Jurkat, Clone E6-1 (cell line): ENCODE measurements around the gene CHST8.

Source experiments
- DNase-seq: peaks from one replicate; pipeline ENCODE4 v3.0.0-alpha.2; 2011; ENCODE audit warnings: low read depth, low spot score
- H3K4me3 ChIP-seq: 2 replicates; pipeline ENCODE4 v1.5.1; 2011; ENCODE audit warnings: mild to moderate bottlenecking, low read length, control low read depth, moderate library complexity

CHST8 gene

DNA sequence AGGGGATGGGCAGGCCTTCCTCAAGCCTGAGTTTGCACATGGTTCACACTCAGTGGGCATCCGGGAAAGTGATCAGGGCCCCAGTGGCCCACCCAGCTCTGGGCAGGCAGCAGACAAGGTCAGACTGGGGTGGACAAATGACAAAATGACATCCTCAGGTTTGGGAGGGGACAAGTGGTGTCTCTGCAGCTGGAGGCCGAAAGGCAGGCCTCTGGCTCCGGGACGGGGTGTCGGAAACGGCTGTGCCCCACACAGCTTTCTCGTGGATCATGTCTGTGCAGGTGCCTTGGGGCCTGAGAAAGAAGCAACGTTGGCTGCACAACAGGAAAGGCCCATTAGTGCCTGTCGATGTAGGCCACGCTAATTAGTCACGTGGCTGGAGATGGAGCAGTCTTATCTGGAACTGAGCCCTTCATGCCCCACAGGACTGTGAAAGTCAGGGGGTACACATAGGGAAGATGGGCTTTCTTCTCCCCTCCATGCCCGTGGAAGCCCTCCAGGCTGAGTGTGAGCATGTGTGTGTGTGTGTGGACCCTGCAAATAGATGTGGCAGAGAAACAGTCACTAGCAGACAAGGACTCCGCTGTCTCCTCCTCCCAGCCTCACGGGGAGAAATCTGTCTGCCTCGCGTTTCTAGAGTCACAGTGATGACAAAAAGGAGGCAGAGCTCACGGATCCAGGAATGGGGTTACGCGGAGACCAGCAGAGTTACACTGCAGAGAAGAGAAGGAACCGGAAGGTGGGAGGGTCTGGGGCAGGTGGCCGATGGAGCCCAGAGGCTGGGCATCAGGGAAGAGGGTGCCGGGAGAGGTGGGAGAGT, 44.2 kb downstream of the CHST8 start:
- no peak overlapping the region for H3K4me3 ChIP-seq
- no peak for DNase-seq

DNA sequence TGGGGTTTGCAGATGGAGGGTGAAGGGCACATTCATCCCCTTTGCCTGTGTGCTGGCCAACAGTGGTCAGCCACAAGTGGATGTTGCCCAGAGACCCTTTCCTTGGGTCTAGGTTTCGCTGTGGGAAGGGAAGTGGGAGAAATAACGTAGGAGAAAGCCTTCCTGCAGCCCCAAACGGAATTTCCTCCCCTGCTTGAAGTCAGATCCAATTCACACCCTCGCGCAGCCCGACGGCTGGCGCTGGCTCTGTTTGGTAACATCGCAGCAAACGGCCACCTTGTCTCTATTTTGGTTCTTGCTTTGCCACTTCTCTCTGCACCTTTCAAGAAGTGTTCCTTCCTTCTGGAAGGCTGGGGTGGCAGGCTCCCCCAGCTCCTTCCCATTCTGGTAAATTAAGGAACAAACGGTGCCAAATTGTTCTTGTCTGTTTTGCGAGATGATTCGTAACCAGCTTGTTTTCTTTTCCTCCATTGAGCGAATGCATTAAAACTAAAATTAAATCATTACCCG, 45.4 kb downstream of the CHST8 start:
- H3K4me3 ChIP-seq, result no peak overlapping the region

DNA sequence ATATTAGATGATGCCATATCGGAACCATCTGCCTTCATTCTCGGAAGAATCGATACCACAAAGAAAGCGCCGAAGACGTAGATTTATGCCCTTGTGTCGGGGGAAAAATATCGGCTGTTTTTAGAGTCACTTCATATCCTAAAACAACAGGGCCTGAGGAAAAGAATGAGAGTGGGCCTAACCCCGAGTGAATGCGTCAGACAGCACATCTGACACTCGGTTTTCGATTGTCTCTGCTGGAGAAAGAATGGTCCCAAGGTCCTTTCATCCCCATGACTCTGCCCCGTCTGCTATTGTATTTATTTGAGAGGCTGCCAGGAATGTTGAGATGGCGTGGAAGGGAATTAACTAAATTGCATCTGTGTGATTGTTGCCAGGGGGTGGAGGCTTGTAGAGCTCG, 46.1 kb downstream of the CHST8 start:
- no peak for DNase-seq
- H3K4me3 ChIP-seq, result no peak overlapping the region

More for the DNA sequence above, 45.4 kb downstream of the CHST8 start:
- DNase-seq, result no peak

DNA sequence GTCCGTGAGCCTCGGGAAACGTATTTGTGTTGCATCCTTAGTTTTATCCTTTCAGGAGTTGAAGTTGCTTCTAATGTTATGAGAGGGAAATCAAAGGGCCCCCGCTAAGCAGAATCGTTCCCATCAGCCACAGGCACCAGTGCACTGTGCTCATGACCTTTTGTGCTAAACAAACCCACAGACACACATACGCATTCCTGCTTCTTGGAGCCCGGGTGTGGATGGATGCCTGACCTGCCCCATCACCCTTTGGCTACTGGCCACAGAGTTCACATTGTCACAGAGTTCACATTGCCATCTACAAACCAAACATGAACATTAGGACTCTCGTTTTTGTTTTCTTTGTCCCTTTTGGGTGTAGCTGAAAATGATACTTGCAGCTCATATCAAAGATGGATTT, 47.2 kb downstream of the CHST8 start:
- no peak overlapping the region for H3K4me3 ChIP-seq

DNA sequence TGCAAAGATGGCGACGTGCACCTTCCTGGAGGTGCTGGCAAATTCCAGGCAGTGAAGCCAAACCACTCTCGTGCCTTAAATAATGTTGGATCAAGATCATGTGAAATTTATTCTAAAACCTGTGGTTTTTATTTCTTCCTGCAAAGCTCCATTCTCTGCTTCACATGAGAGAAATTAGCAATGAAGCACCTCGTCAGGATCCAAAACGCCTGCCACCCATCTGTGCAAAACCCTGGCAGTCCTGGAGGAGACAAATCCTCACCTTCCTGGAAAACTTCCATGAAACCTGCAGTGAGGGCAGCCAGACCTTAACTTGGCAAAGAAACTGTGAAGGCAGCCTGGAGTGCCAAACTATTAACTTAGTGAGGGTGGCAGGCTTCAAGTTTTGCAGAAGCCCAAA, 47.6 kb downstream of the CHST8 start:
- DNase-seq, result no peak
- no peak overlapping the region for H3K4me3 ChIP-seq

More for the DNA sequence above, 47.2 kb downstream of the CHST8 start:
- no peak for DNase-seq

DNA sequence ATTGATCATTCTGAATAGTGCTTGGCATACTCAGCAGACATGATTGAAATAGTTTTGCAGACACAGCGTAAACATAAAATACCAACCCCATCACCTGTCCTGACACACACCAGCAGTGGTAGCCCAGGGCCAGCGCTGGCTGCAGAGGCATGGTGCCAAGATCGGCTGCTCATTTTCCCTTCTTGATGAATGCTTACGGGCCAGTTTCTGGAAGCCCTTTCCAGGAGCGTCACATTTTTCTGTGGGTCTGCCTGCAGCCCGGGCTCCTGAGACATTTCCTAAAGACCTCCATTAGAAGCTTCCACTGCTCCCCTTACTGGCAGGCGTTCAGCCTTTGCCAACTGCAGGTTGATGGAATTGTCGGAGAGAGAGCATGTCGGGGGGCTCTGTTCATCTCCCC, 48.6 kb downstream of the CHST8 start:
- no peak for DNase-seq
- no peak overlapping the region for H3K4me3 ChIP-seq

DNA sequence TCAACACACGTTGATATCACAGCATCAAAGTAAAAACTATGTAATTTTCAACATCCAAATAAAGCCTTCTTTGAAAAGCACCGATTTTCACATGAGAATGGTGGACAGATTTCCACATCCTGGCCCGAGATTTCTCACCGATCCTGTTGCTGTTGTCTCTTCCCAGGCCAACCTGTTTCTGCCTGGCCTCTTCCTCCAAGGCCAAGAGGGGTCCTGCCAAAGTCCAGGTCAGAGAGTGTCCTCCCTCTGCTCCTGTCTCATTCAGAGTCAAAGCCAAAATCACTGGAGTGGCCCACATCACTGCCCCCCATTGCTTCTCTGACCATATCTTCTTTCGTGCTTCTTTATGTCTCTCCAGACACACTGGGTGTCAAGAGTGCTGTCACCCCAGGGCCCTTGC, 49.5 kb downstream of the CHST8 start:
- DNase-seq, result no peak
- no peak overlapping the region for H3K4me3 ChIP-seq

DNA sequence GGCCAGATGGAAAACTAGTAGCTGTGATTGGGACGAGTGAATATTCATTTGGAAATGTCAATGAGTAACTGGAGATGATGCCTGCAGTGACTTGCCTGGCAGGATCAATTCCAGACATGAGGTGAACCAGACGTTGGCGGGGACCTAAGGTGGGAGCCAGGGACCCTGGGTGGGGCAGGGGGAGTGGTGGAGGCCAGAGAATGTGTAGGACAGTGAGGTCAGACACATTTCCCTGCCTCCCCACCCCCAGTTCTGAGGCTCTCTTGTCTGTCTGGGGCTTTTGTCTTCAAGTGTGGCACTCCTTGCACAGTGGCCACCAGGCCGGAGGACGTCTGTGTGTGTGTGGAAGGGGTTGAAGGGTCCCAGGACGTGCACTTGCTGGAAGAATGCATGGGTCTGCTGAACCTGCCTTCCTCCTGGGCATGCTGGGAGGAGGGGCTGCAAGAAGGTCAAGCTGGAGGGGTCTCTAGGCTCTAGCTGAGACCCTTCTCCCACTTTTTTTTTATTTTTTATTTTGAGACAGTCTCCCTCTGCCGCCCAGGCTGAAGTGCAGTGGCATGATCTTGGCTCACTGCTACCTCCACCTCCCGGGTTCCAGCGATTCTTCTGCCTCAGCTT, 51.6 kb downstream of the CHST8 start:
- DNase-seq, result no peak
- no peak overlapping the region for H3K4me3 ChIP-seq

DNA sequence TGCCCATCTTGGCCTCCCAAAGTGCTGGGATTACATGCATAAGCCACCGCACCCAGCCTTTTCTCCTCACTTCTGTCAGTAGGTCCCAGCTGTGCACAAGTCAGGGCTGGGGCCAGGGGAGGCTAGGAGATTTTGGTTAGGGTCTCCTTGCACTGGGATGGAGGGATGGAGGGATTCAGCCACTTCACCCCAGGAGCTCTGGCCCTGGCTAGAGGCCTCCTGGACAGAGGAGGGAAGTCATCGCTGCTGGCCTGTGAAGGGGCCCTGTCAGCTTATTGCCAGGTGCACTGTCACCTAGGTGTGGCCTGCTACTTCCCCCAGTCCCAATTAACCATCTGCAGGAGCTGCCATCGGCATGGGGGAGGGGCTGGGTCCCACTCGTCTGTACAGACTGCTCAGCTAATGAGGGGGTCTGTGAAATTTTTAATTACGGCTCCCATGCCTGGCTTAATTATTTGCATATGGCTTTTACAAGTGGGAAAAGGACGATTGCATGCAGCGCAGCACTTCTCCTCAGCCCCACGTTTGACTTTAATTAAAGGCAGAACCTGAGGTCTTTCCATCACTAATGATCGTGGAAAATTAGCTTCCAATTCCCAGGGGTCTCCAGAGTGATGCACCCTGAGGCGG, 52.4 kb downstream of the CHST8 start:
- no peak overlapping the region for H3K4me3 ChIP-seq
- DNase-seq, result no peak

DNA sequence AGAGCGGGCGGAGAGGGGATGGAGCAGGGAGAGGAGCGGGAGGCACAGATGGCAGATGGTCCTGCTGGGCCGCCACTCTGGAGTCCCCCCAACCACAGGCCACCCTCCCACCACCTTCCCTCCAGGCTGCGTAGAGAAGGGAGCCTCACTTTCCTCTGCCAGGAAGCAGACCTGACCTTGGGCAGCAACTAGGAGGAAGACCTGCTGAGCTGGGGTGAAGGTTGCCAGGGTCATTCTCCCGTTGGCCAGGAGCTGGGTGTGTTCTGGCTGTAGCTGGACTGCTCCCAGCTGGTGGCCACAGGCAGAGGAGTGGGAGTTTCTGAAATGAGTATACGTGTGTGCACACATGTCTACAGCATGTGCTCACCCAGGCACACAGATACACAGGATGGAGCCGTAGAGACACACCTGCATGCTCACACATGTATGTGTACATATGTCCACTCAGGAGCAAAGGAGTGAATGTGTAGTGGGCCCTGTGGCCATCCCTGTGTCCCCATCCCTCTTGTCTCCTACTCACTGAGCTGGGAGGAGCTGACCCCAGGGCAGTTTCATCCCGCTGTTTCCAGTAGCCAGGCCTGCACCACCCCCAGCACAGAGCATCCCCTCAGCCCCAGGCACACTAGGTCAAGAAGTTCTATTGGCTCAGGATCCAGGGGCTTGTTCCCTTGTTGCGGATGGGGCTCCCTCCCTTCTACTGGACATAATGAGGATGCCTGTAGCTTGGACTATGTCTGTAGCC, 53.0 kb downstream of the CHST8 start:
- H3K4me3 ChIP-seq, result no peak overlapping the region
- DNase-seq, result no peak

DNA sequence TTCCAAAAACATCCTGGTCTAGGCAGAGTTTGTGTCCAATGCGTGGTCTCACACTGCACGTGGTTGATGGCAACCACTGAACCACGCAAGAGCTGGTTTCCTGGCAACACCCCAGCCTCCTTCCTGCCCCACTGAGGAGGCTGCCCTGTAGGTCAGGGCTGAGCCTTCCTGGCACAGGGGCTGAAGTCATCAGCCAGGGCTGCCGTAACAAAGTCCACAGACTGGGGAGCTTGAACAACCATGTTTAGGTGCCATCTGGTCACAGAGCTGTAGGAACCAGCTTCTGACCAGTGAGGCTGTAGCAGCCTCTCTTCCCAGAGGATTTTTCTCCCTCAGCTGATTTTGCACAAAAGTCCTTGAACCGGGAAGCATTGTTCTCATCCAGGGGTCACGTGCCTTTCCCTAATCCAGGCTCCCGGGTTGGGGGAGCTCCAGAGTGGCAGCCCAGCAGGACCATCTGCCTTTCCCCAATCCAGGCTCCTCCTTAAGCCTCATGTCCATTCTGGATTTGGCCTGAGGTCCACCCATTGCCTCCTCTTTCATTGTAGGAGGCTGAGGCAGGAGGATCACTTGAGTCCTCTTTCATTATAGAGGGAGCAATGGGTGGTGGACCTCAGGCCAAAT, 53.9 kb downstream of the CHST8 start:
- DNase-seq, result no peak

DNA sequence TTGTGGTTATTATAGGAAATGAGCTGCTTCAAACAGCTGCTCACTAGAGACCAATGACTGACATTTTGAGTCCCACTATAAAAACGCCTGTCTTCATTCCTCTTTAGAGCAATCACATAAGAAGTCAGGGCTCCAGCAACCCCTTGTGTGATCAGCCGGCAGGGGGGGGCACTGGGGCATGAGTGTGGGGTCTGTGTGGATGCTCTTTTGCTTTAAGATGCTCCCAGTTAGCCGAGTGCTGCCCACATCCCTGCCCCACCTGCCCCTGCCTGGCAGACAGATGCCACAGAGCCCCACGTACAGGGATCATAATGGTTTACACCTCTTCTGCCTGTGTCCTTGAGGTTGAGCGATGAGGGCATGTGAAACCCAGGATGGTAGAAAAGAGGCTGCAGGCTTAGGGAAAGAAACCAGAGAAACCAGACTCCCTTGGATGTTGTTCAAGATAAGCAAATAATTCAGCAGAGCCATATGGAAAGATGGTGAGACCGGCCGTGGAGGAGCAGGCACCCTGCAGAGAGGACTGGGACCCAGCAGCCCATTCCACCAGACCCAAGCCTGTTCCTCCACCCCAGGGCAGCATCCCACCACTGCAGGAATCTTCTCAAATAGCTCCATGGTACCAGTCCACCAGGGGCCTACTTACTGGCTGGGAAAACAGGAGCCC, 55.4 kb downstream of the CHST8 start:
- DNase-seq, result no peak
- H3K4me3 ChIP-seq, result no peak overlapping the region

More for the DNA sequence above, 53.9 kb downstream of the CHST8 start:
- no peak overlapping the region for H3K4me3 ChIP-seq

DNA sequence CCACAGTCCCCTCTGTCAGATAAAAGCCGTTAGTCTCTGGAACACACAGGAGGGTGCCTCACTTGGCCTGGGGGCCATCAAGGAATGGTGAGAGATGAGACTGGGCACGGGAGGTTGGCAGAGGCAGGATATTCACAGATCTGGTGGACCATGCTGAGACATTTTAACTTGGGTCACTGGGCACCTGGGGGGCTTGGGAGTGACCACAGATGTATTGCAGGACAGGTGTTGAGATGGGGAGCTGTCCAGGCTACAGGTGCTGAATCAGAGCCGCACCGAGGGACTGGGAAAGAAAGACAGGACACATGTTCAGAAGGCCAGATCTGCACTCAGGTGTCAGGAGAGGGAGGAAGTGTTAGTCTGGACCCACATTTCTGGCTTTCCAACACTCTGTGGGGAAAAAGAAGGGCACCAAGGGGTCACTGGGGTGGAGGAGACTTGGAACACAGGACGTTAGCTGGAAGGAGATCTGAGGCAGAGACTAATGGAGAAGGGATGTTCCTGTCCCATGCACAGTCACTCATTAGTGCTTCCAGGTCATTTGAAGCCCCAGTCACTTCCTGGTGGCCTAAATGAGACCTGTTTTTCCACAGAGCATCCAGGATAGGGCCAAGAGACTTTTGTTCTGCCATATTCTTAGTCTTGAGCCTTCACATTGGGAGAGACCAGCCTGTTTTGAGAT, 56.1 kb downstream of the CHST8 start:
- no peak for DNase-seq
- no peak overlapping the region for H3K4me3 ChIP-seq

DNA sequence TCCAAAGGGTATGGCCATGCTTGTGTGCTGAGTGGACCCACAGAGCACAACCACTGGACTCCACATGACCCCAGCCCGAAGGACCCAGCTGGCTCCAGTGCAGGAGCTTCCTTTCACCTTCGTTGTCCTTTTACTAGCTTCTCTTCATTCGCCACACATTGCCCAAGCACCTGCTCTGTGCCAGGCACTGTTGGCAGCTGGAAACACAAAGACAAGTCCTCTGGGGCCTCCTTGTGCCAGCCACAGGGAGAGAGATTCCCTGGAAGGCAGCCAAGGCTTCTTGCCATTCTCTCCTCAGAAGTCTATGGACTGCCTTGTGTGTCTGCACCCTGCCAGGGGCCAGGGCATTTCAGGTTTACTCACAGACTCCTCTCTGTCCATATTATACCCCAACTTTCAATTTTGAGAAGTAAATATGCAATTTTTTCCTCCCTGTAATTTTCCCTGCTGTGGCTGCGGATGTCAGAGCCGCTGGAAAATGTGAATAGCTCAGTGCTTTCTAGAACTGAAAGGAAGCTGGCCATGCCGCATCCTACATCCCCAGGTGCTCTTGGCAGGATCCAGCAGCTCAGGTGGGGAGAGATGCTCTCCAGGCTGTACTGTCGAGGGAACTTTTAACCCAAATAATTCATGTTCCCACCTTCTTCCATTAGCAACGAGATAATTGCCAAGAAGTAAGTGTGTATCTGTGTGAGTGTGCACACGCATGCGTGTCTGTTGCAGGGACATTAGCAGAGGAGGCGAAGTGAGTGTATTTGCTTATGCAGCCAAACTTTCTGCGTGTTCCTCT, 57.2 kb downstream of the CHST8 start:
- H3K4me3 ChIP-seq, result no peak overlapping the region
- no peak for DNase-seq

DNA sequence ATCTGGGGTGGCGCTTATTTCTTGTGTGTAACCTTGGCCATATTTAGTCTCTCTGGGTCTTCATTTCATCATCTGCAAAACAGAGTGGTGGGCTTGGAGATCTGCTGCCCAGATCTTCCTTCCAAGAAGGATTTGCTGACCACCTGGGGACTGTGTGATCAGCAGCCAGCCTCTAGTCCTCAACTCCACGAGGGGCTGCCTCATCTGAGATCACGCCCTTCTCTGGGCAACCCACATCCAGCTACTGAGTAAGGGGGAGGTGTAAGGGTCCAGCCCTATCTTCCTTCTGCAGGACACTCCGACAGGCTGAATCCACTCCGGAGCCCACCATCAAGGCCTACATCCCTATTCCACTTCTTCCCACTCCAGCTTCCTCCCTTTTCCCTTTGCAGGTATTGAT, 57.9 kb downstream of the CHST8 start:
- no peak overlapping the region for H3K4me3 ChIP-seq
- no peak for DNase-seq

DNA sequence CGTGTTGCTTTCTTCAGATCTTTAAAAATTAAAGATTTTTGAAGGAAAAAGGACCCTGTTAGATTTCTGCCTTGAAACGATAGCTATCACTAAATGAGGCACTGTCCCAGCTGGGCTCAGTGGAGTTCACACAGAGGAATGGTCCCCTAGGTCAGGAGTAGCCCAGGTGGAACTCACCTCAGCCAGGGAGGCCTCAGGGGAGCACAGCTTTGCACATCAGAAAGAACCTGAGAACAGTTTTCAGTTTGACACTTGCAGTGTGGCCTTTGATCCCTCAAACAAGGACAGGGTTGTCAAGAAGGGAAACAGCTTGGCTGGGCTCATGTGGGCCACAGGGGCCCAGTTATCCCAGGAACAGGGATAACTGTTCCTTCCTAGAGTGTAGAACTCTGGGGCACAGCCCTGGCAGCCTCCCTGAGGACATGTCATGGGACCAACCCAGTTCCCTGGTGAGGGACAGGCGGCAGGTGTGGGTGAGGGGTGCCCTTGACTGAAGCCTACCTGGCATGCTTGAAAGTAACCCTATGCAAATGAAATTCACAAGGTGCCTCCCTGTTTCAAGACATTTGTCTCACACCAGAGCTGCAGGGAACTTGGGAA, 59.4 kb downstream of the CHST8 start:
- H3K4me3 ChIP-seq, result no peak overlapping the region
- no peak for DNase-seq
